ENCODE measurements around the gene UBR1. TPM values are rescaled to one million over a fixed set of nuclear protein-coding genes. Genes with fewer than 3 reads are reported as not detected.
"Not testable (repeated sequence)": the region's sequence is repeated elsewhere in the genome, so short reads cannot be mapped to it uniquely, and the experiment has no call there.

The UBR1 gene
- total RNA-seq, 2 experiments from 2014 or later = 19.8 to 33.5 TPM

GRCh38 chr15:43046484-43046883, 59.4 kb downstream of the UBR1 start:
- Histone ChIP-seq H3K9me3 (ENCODE audit: low read length) (no peaks in the 10 kb centered on the region), H3K79me2 (ENCODE audit: insufficient read depth, low read depth, low read length) (no peaks in the 10 kb centered on the region), H3K4me2 (ENCODE audit: low read length) (no peak overlapping the region), H3K36me3 (ENCODE audit: insufficient read depth, low read length) (peaks cover 92% of the 10 kb centered on the region), H3K4me3 (ENCODE audit: low read depth, low read length, poor library complexity, severe bottlenecking) (no peak overlapping the region), H3K9me2 (ENCODE audit: insufficient read depth, low read length) (no peaks in the 10 kb centered on the region), H4K20me1 (ENCODE audit: insufficient read depth, low read length) (no peaks in the 10 kb centered on the region), H3K27ac (ENCODE audit: low read depth, low read length, poor library complexity, severe bottlenecking) (no peak overlapping the region), H2AFZ (ENCODE audit: low read length) (no peak overlapping the region), H3K4me1 (ENCODE audit: insufficient read depth, low read length, poor library complexity, severe bottlenecking) (no peaks in the 10 kb centered on the region)
- ChIA-PET CTCF (ENCODE audit: unreplicated experiment) (no interaction called here), POLR2A (interaction anchor here (0.5 to 0.6 kb wide), 2 partner anchors 54 to 1657 kb away, joined by 3 read pairs; no protein-coding TSS in a partner anchor)
- DNase-seq (ENCODE audit: low spot score) = no peak
- no TSS peak for BruUV-seq (replicated peaks)
- TF ChIP-seq EZH2phosphoT487 (IDR thresholded peaks at IDR 0.05; ENCODE audit: borderline replicate concordance, low read depth, low read length) (no peak), CTCF (conservative IDR thresholded peaks at IDR 0.05; ENCODE audit: low read length) (no peak)
- intact Hi-C loops (cut with micrococcal nuclease; ENCODE audit: unreplicated experiment) = no loop called here

- Histone ChIP-seq H3K9me3 (ENCODE audit: low read length) (no peaks in the 10 kb centered on the region), H4K20me1 (ENCODE audit: insufficient read depth, low read length) (no peaks in the 10 kb centered on the region), H3K27ac (ENCODE audit: low read depth, low read length, poor library complexity, severe bottlenecking) (no peak overlapping the region), H3K4me1 (ENCODE audit: insufficient read depth, low read length, poor library complexity, severe bottlenecking) (no peaks in the 10 kb centered on the region), H3K4me3 (ENCODE audit: low read depth, low read length, poor library complexity, severe bottlenecking) (no peak overlapping the region), H3K9me2 (ENCODE audit: insufficient read depth, low read length) (no peaks in the 10 kb centered on the region), H2AFZ (ENCODE audit: low read length) (no peak overlapping the region), H3K4me2 (ENCODE audit: low read length) (no peak overlapping the region), H3K36me3 (ENCODE audit: insufficient read depth, low read length) (peaks cover 71% of the 10 kb centered on the region), H3K79me2 (ENCODE audit: insufficient read depth, low read depth, low read length) (no peaks in the 10 kb centered on the region)
- ChIA-PET CTCF (ENCODE audit: unreplicated experiment) (no interaction called here), POLR2A (interaction anchor here (0.7 to 0.8 kb wide), 2 partner anchors 33 to 61 kb away, joined by 3 read pairs; no protein-coding TSS in a partner anchor)
- intact Hi-C loops (cut with micrococcal nuclease; ENCODE audit: unreplicated experiment) = no loop called here
- TF ChIP-seq EZH2phosphoT487 (IDR thresholded peaks at IDR 0.05; ENCODE audit: borderline replicate concordance, low read depth, low read length) = no peak
- no peak for TF ChIP-seq CTCF (conservative IDR thresholded peaks at IDR 0.05; ENCODE audit: low read length)
- no TSS peak for BruUV-seq (replicated peaks)
- no peak for DNase-seq (ENCODE audit: low spot score)
These were observed 63.0 kb downstream of the UBR1 start for GRCh38 chr15:43042885-43043284.

GRCh38 chr15:43041085-43041484, 64.8 kb downstream of the UBR1 start:
- H3K4me3 ChIP-seq (ENCODE audit: low read depth, low read length, poor library complexity, severe bottlenecking); intact Hi-C loops (cut with micrococcal nuclease; ENCODE audit: unreplicated experiment); H4K20me1 ChIP-seq (ENCODE audit: insufficient read depth, low read length); H3K27ac ChIP-seq (ENCODE audit: low read depth, low read length, poor library complexity, severe bottlenecking); POLR2A ChIA-PET; BruUV-seq (replicated peaks); H3K79me2 ChIP-seq (ENCODE audit: insufficient read depth, low read depth, low read length); H3K9me2 ChIP-seq (ENCODE audit: insufficient read depth, low read length); H3K4me1 ChIP-seq (ENCODE audit: insufficient read depth, low read length, poor library complexity, severe bottlenecking); H3K9me3 ChIP-seq (ENCODE audit: low read length); DNase-seq (ENCODE audit: low spot score); H3K4me2 ChIP-seq (ENCODE audit: low read length); CTCF ChIA-PET (ENCODE audit: unreplicated experiment); H2AFZ ChIP-seq (ENCODE audit: low read length): not testable (repeated sequence)
- H3K36me3 ChIP-seq (ENCODE audit: insufficient read depth, low read length) = peaks cover 70% of the 10 kb centered on the region

- H3K27ac ChIP-seq (ENCODE audit: low read depth, low read length, poor library complexity, severe bottlenecking); H3K4me3 ChIP-seq (ENCODE audit: low read depth, low read length, poor library complexity, severe bottlenecking); DNase-seq (ENCODE audit: low spot score); BruUV-seq (replicated peaks); H3K4me1 ChIP-seq (ENCODE audit: insufficient read depth, low read length, poor library complexity, severe bottlenecking); H2AFZ ChIP-seq (ENCODE audit: low read length); H3K9me2 ChIP-seq (ENCODE audit: insufficient read depth, low read length); CTCF ChIA-PET (ENCODE audit: unreplicated experiment); H4K20me1 ChIP-seq (ENCODE audit: insufficient read depth, low read length); H3K9me3 ChIP-seq (ENCODE audit: low read length); H3K79me2 ChIP-seq (ENCODE audit: insufficient read depth, low read depth, low read length); H3K4me2 ChIP-seq (ENCODE audit: low read length): not testable (repeated sequence)
- intact Hi-C loops (cut with micrococcal nuclease; ENCODE audit: unreplicated experiment) = loop anchor here (10.0 kb wide), 1 partner anchor 60 kb away; no protein-coding TSS in a partner anchor
- POLR2A ChIA-PET = interaction anchor here (0.6 to 1.0 kb wide), 2 partner anchors 361 to 1078 kb away, joined by 3 to 4 read pairs; no protein-coding TSS in a partner anchor
- peaks cover 69% of the 10 kb centered on the region for H3K36me3 ChIP-seq (ENCODE audit: insufficient read depth, low read length)
These were observed 70.6 kb downstream of the UBR1 start for GRCh38 chr15:43035240-43035639.

Measured in OCI-LY7 (cell line).